ENCODE results near the gene COL13A1. TPM values are rescaled to one million over a fixed set of nuclear protein-coding genes. Genes with fewer than 3 reads are reported as not detected.

The COL13A1 gene
- total RNA-seq, 1 experiment from 2014 or later, result 3.6 TPM

DNA sequence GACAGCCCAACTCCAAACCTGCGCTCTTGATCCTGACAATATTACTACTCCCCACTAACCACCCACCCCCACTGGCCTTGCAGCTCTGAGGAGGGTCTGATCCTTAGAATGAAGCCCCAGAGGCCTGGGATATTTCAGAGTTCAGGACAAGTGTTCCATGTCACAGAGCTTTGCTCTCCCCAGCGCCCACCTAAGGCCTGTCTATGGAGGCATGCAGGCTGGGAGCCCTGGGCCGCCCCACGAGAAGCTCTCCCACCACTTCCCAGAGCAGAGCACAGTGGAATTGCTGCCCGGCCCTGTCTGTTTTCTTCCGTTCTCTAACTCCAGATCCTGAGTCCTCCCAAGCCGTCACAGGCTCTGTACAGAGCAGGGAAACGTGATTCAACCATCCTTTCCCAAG, 74.6 kb downstream of the COL13A1 start:
- Histone ChIP-seq H3K79me1 (ENCODE audit: insufficient read depth, low read depth, low read length, poor library complexity, severe bottlenecking) (no peaks in the 10 kb centered on the region), H4K20me1 (ENCODE audit: control insufficient read depth, insufficient read depth, insufficient read length) (no peaks in the 10 kb centered on the region), H3T11ph (ENCODE audit: low read length) (no peak overlapping the region), H2BK120ac (ENCODE audit: low read depth, low read length, poor library complexity, severe bottlenecking) (no peak overlapping the region), H3K56ac (ENCODE audit: insufficient read length, low read depth, low read length) (no peak overlapping the region), H3K27me3 (ENCODE audit: insufficient read depth, low read length) (no peaks in the 10 kb centered on the region; the same call in 1 of the 2 replicates), H3K23me2 (ENCODE audit: insufficient read length, low read depth, low read length, poor library complexity, severe bottlenecking) (no peaks in the 10 kb centered on the region), H2BK5ac (ENCODE audit: insufficient read length, low read length) (no peak overlapping the region), H2BK12ac (ENCODE audit: insufficient read length, low read depth, low read length) (no peak overlapping the region), H3K9me3 (ENCODE audit: control insufficient read depth, low read depth, low read length) (no peaks in the 10 kb centered on the region), H4K91ac (ENCODE audit: insufficient read length, low read depth, low read length) (no peak overlapping the region), H3K4me2 (ENCODE audit: insufficient read depth, insufficient read length, low read length) (no peak overlapping the region), H3K14ac (ENCODE audit: insufficient read depth, low read length) (peak overlapping the region; percentile 0; the same call in 1 of the 2 replicates), H4K5ac (ENCODE audit: insufficient read length, low read depth, low read length) (no peak overlapping the region), H3K27ac (ENCODE audit: insufficient read length, low read depth, low read length) (no peak overlapping the region), H3K23ac (ENCODE audit: insufficient read length, low read depth, low read length) (no peak overlapping the region), H3K79me2 (ENCODE audit: insufficient read depth, low read length) (no peaks in the 10 kb centered on the region), H2AFZ (ENCODE audit: low read length) (no peak overlapping the region), H3K18ac (ENCODE audit: insufficient read length, low read depth, low read length) (no peak overlapping the region), H3K9ac (ENCODE audit: extremely low read depth, insufficient read length, low read length) (no peak overlapping the region), H2BK20ac (ENCODE audit: low read depth, low read length, poor library complexity, severe bottlenecking) (no peak overlapping the region), H2BK15ac (ENCODE audit: low read depth, low read length) (no peak overlapping the region), H2AK5ac (ENCODE audit: insufficient read length, low read length) (no peak overlapping the region), H3K4ac (ENCODE audit: low read depth, low read length) (no peak overlapping the region), H3K4me1 (ENCODE audit: insufficient read depth, low read length) (peaks cover 14% of the 10 kb centered on the region), H4K8ac (replicated peaks; ENCODE audit: insufficient read length, low read depth, low read length) (no peak overlapping the region)
- Mint-ChIP-seq H3K27ac (peak overlapping the region in 2 of 3 experiments; percentile 47 to 57; a peak in 3 of 7 replicates), H3K36me3 (ENCODE audit: insufficient read depth in 1 of 3, low read depth in 3 of 3) (no peaks in the 10 kb centered on the region; a peak in 1 of 7 replicates), H3K4me1 (peaks cover 78 to 83% of the 10 kb centered on the region in 2 experiments), H3K4me3 (no peak overlapping the region), H3K27me3 (ENCODE audit: low read depth) (peaks cover 10% of the 10 kb centered on the region), H3K9me3 (no peaks in the 10 kb centered on the region)
- no CpG with 5 or more reads among the region's 8 CpGs for WGBS (ENCODE audit: extremely low coverage, insufficient read length, low lambda C conversion rate)
- no peak for DNase-seq
- no peak for TF ChIP-seq CTCF (conservative IDR thresholded peaks at IDR 0.05)

Data from H9 (cell line).